Iris pigment epithelial cell (primary cell): ENCODE measurements around the gene RRM2.
A peak's percentile ranks its signal among the peaks of the same experiment; 100 is the strongest.

ENCODE experiments used
- DNase-seq: peaks from one replicate; pipeline ENCODE4 v3.0.0-alpha.2; 2011; ENCODE audit warnings: low read depth

RRM2 gene

DNA sequence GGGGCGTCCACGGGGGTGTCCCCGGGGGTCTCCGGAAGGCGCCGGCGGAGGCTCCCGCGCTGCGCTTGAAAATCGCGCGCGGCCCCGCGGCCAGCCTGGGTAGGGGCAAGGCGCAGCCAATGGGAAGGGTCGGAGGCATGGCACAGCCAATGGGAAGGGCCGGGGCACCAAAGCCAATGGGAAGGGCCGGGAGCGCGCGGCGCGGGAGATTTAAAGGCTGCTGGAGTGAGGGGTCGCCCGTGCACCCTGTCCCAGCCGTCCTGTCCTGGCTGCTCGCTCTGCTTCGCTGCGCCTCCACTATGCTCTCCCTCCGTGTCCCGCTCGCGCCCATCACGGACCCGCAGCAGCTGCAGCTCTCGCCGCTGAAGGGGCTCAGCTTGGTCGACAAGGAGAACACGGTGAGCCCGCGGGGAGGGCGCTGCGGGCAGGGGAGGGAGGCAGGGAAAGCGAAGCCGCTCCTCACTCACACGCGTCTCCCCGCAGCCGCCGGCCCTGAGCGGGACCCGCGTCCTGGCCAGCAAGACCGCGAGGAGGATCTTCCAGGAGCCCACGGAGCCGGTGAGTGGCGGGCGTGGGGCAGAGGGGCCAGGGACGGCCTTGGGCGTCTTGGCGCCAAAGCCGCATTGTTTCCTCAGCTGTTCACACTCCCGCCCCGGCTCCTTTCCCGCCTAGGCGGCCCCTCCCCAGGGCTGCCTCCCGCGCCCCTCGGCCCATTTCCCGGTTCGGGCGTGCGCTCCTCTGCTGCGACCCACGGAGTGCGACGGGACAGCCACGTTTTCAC, at the start of gene RRM2:
Gene RRM2, plus strand, starts transcription at position 240 of the 781 bp plus-strand sequence. Its CDS starts 60 bp downstream, at position 300.
- peak; percentile 91 for DNase-seq

DNA sequence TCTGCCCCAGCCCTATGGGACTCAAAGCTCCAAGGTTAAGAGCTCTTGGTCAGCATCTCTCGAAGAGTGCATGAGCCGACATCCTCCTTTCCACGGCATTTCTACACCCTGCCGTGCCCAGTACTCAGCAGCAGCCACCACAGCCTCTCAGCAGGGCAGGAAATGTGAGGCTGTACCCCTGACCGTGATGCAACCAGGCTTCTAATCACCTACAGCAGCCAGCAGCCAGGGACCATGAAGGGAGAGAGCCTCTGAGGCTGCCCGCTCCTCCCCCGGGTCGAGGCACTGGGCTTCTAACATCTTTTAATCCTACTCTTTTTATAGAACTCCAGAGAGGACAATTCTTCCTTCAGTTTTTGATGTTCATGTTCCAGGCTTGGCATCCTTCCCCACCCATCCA, 48.8 kb upstream of the RRM2 start:
- DNase-seq, result no peak

DNA sequence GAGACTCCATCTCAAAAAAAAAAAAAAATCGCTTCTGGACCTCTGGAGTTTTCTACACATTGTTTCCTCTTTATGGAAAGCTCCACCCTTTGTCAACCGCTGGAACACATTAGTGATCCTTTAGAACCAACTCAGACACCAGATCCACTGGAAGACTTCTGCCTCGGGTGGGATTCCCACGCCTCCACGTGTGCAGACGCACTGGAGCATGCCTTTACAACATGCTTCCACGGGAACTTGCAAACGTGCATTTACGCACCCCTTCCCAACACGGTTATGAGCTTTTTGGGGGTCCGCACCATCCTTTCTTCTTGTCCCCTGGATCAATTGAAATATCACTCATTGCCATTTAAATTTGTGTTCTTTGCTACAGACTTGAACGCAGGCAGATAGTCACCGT, 47.4 kb upstream of the RRM2 start:
- no peak for DNase-seq

DNA sequence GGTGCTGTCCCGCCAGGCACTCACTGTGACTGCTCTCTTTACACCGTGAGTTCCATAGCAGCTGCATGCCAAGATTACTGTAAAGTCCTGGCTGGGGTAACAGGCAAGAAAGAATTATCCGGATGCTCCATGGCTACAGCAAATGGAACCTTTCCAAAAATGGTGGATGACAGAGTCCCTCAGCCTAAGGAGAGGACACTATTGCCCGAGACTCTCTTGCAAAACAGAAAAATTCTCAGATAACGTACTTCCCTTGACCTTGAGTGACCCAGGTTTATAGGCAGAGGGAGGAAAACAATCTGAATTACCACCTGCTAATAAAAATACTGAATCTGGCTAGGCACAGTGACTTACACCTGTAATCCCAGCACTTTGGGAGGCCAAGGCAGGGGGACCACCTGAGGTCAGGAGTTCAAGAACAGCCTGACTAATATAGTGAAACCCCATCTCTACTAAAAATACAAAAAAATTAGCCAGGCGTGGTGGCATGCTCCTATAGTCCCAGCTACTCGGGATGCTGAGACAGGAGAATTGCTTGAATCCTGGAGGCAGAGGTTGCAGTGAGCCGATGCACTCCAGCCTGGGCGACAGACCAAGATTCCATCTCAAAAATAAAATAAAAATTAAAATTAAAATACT, 46.8 kb upstream of the RRM2 start:
- no peak for DNase-seq

DNA sequence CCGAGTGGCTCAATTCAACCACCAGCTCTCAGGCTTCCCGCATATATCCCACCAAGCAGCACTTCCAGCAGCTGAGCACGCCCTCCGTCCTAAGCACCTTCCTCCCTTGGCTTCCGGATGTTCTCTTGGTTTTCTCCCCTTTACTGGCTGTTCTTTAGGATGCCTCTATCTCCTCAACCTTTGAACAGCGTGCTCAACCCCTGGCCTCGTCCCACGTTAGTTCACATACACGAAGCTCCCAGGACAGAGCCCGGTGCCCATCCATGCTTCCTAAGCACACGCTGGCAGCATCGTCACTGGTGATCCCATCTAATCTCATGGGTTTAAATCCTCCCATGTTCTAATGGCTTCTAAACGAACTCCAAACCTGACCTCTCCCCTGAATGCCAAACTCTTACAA, 46.0 kb upstream of the RRM2 start:
- DNase-seq, result no peak

DNA sequence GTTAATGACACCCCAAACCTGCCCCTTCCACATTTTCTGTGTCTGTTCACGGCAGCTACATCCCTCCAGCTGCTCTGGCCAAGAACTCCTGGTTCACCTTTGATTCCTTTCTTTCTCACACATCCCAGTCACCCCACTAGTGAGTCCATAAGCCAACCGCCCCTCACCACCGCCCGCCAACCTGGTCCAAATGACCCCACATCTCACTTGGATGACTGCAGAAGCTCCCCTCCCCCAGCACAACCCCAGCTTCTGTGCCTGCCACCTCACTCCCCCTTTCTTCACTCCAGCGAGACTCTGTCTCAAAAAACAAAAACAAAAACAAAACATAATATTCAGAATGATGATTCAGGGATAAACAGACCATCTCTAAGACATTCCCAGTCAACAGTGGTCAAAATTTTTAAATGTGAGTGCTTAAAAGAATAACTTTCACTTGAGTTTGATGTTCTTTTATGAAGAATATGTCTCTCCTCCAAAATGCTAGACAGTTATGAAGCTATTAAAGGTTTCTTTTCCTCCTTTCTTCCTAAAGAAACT, 45.5 kb upstream of the RRM2 start:
- DNase-seq, result no peak

DNA sequence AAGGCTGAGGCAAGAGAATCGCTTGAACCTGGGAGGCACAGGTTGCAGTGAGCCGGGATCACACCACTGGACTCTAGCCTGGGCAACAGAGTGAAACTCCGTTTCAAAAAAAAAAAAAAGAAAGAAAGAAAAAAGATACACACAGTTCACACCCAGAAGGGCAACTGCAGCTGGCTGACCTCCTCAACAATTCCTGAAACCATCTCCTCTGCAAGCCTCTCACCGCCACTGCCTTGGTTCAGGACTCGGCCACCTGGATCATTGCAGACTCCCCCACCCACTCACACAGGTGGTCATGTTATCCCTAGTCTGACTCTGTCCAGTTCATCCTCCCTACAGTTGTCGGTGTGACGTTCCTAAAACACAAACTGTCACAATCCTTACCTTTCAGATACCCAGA, 44.5 kb upstream of the RRM2 start:
- no peak for DNase-seq

DNA sequence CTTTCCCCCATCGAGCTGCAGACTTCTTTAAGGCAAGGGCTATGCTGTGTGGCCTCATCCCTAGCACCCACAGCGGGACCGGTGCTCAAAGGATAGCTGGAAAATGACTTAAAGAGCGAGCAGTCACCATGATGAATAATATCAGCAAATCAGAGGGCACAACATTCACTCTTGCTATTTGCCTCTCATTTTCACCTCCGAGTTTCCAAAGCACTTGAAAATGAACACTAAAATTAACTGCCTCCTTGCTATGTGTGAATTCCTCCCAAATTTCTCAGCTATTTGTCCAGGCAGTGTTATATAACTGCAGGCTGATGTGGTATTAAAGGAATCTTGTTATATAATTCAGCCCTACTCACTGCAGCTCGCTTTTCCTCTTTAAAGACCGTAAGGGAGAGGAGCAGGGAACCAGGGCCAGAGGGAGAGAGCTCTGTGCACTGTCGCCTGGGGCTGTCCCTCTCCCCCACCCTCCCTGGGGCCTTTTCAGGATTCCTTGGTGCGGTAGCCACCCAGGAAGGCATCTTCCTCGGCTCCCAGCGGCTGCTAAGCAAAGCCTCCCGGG, 43.8 kb upstream of the RRM2 start:
- no peak for DNase-seq

DNA sequence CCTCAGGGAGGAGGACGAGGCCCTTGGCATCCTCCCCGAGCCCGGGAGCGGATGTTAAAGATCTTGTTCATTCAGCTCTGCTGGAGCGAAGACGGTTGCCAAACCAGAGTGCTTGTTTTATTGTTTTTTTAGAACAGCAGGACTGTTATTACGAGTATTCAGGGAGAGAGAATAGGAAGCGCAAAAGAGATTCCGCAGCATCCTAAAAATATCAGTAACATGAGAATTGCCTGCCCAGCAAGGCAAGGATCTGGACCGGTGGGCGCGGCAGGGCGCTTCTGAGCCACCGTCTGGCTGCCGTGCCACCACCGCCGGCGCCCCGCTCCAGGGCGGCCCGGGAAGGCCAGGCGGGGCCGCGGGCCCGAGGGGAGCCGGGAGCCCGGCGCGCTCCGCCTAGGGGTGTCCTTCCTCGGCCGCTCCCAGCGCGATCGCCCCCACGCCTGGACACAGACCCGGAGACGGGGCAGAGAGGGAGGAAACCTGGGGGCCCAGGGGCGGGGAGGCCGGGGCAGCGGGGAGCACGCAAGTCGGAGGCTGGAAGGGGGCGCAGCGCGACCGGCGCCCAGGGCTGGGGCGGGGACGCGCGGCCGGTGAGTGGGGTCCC, 43.2 kb upstream of the RRM2 start:
- DNase-seq, result peak; percentile 70

DNA sequence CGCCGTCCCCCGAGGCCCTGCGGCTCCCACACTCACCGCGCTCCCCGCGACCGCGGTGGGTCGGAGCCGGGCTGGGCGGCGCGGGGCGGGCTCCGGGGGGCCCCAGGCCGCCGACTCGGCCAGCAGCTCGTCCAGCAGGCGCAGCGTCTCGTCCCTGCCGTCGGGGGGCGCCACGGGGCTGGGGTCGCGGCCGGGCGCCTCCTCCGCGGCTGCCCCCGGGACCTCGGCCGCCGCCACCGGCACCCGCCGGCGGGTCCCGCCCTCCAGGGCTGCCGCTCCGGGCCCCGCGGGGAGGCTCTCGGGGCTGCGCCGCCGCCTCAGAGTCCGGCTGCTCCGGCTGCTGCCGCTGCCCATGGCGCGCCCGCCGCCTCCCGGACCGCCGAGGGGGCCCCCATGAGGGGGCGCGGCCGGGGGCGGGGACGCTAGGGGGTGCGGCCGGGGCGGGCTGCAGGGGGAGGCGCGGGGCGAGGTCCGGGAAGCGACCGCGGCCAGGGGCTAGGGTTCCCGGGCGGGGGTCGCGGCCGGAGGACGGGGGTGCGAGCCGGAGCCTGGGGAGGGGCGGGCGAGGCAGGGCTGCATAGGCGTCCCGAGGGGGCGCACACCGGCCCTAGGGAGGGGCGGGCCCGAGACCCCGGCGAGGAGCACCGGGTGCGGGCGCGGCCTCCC, 42.5 kb upstream of the RRM2 start, which contains the start of gene CYS1:
Gene CYS1, minus strand, starts transcription at position 542 of the 666 bp plus-strand sequence. Its CDS starts 188 bp downstream, at position 354.
- no peak for DNase-seq

DNA sequence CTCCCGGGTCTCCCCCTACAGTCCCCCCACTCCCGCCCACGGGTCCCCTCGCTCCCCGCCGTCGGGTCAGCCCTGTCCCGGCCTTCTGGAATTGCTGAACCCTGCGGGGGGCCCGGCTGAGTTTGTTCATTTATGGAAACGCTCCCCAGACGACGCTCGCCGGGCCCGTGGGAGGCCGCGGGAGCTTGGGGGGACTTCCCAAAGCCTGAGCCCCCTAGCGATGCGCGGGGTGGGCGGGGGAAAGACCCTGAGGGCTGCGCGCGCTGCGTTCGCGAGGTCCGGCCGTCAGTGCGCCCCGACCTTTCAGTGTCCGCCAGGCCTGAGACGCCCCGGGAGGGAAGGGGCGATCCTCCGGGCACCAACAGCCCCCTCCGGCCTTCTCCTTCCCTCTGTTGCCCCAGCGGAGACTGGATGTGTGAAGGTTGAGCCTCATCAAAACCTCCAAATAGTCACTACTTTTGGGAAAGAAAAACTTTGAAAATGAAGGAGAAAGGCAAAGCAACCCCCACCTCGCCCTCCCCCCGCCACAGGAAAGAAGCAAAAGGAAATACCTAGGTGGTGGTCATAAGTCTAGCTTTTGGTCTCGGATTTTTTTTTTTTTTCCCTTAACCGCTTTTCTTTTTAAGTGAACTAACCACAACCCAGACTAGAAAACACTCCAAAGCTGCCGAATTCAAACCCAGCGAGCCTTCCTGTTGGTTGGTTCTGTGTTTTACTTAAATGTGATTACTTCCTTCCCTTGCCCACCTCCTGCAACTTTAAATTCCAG, 41.8 kb upstream of the RRM2 start:
- DNase-seq, result no peak

DNA sequence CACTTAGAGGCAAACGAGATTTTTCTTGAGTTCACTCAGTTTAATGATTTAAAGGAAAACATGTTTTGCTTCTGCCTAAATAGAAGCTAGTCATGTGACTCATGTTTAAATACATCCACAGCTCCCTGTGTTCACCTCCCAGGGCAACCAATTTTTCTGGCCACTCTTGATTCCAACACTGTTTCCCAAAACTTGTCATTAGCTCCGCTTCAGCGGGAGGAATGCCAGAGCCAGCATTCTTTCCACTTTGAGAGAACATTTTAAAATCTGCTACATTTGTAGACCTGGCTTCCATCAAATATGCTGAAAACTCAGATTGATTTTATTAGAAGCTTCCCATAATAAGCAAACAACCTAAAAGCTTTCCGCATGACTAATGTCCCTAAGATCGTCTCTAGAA, 39.5 kb upstream of the RRM2 start:
- no peak for DNase-seq

DNA sequence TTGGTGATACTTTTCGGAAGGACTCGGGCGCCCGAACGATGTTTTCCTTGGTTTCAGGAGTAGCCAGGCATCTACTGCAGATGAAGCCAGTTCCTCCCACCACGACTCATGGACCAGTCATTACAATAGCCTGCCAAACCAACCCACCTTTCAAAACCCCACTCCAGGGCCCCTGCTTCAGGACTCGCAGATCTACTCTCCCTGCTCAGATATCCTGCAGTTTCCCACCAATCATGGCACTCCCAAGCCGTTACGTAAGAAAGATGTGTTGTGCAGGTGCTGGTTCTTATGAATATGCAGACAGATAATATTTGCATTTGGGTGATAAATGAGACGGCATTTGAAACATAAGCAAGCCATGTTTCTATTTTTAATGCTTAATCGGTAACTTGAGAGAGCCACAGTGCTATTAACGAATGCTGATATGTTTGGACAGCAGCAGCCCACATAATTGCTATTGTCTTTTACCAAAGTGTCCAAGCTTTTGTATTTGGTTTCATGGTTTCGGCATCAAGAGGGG, 38.8 kb upstream of the RRM2 start:
- DNase-seq, result no peak

DNA sequence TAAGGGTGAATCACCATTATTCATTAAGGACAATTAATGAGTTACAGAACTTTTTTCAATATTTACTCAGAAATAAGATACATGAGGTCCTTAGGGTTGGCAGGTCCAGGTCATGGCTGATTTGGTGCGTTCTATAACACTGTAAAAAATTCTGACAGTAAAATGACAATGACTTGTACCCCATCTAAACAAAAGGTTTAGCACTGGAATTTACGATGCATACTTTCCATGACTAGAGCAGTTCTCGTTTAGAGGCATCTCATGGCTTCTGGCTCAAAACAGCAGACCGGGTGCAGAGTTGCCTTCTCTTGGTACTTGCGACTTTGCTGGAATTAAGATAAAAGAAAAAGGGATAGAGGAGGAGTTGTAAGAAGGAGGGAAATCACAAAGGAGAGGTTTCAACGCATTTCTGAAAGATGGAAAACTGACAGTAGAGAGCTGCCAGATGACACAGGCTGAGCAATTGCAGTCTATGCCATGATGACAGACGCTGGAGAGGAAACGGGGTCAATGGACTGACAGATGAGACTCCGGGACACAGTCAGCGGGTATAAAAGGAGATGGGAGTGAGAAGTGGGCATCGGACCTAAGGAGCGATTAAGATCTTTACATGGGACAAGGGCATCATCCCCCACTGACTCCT, 38.2 kb upstream of the RRM2 start:
- DNase-seq, result no peak

DNA sequence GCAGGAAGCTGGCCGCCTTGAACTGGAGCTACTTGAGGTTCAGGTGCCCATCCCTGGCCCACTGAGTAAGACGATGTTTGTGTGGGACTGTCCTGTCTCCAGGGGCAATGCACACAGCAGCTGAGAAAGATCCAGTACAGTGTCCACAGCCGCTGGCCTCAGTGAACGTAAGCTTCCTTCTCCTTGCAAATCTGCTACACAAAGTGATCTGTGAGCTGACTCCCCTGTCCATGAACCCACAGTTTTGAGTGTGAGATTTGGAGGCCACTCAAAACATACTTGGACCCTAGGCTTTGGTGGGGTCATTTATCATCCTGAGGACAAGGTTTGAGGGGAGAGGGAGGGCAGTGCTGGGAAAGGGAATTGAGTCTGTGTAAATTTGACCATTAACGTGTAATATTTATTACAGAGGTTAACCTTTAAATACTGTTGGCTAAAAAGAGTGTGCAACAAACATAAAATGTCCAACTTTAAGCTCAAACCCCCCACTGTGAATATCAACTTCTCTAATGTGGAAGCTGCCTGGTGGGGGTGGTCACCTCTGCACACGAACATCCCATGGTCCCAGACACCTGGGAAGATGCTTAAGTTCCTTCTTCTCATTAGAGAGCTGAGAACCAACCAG, 37.4 kb upstream of the RRM2 start:
- DNase-seq, result no peak

DNA sequence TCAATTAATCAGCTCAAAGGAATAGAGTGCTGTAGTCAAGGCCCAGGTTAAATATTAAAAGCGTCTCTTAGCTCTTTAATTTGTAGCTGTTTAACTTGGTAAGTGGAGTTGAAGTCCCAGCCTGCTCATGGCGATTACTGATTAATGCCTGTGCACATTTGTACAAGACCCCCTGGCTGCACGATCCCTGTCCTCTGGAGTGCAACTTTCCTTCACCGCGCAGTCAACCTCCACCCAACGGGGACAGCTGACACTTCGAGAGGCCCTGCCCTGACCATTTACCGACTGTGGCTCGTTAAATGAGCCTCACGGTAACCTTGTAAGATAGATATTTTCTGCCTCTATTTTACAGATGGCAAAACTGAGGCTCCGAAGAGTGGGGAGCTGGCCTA, 36.9 kb upstream of the RRM2 start:
- DNase-seq, result no peak

DNA sequence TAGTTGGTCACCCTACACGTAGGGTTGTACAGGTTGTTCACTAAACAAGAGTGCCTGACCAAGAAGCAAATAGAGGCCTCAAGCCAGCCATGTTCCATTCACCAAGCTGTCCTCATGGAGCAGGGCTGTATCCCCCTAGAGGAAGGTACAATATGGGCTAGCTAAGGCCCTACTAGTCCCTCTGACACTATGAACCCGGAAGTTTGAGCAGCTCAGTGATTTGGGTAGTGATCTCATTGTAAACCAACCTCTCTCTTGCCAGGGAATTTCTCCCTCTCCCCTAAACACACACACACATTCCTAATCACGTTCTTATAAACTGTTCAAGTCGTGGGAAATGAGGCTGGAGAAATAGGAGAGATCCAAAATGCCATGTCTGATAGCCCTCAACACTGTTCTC, 35.6 kb upstream of the RRM2 start:
- no peak for DNase-seq

DNA sequence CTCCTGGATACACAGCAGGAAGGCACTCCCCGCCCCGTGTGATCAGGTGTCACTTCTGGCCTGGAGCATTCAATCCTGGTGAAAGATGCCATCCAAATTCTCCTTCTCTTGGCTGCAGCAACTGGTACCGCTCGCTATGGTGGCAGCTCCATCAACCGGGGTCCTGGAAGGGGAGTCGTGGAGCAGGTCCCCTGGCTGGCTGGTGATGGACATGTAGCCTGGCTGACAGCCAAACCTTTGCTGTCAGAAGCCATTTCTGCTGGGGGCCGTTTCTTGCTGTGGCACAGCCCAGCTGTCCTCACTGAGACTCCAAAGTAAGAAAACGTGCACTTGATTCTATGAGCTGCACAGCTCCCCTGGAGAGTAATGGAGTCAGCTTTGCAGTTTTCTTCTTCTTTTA, 35.2 kb upstream of the RRM2 start:
- DNase-seq, result no peak

DNA sequence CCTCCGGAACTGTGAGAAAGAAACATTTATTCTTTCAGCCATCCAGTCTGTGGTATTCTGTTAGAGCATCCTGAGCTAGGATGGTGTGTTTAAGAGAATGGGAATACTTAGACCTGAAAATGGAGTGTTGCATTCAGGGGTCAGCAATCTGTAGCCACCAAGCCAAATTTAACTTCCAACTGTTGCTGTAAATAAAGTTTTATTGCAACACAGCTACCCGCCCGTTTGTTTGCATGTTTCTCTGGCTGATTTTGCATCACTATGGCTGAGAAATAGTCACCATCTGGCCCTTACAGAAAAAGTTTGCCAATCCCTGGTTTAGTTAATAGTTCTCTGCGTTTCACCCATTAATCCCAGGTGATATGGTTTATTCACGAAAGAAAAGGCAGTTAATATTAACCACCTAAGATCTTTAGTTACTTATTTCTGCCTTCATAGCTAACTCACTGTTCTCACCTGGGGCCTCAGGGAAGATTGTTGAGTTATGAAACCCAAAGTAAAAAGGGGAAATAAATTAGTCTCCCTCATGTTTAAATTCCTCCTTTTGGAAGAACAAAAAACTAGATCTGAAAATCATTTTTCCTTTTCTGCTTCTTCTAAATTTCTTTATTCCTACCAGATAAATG, 32.9 kb upstream of the RRM2 start:
- DNase-seq, result no peak
